SIG-M5 treated with dmso at 0.1 percent for 504 hours (cell line): ENCODE results near the gene INSYN2B.

ENCODE experiments used
- DNase-seq: peaks from one replicate; lab custom pipeline; 2025; ENCODE audit not compliant: unreplicated experiment; lab: John Stamatoyannopoulos, UW

The INSYN2B gene

GRCh38 chr5:169934990-169935389, 45.3 kb downstream of the INSYN2B start:
- DNase-seq = no peak

- no peak for DNase-seq
Observed at GRCh38 chr5:169933616-169934015, 46.7 kb downstream of the INSYN2B start.

- DNase-seq = no peak
Observed at GRCh38 chr5:169933127-169933526, 47.2 kb downstream of the INSYN2B start.

GRCh38 chr5:169923988-169924387, 56.3 kb downstream of the INSYN2B start:
- DNase-seq = no peak

GRCh38 chr5:169922474-169922873, 57.8 kb downstream of the INSYN2B start:
- DNase-seq = no peak

- DNase-seq = no peak
Observed at GRCh38 chr5:169921949-169922348, 58.3 kb downstream of the INSYN2B start.

GRCh38 chr5:169921384-169921783, 58.9 kb downstream of the INSYN2B start:
- DNase-seq = no peak

- no peak for DNase-seq
Observed at GRCh38 chr5:169920474-169920873, 59.8 kb downstream of the INSYN2B start.

GRCh38 chr5:169918228-169918627, 62.1 kb downstream of the INSYN2B start:
- DNase-seq = no peak

- no peak for DNase-seq
Observed at GRCh38 chr5:169917500-169917899, 62.8 kb downstream of the INSYN2B start.

GRCh38 chr5:169914766-169915165, 65.5 kb downstream of the INSYN2B start:
- DNase-seq = no peak

GRCh38 chr5:169913479-169913878, 66.8 kb downstream of the INSYN2B start:
- no peak for DNase-seq

- DNase-seq = no peak
Observed at GRCh38 chr5:169911448-169912212, 68.7 kb downstream of the INSYN2B start.

GRCh38 chr5:169910393-169910792, 69.9 kb downstream of the INSYN2B start:
- DNase-seq = no peak

- no peak for DNase-seq
Observed at GRCh38 chr5:169909945-169910344, 70.3 kb downstream of the INSYN2B start.

- no peak for DNase-seq
Observed at GRCh38 chr5:169908864-169909263, 71.4 kb downstream of the INSYN2B start.

- no peak for DNase-seq
Observed at GRCh38 chr5:169906745-169907649, 73.3 kb downstream of the INSYN2B start.

GRCh38 chr5:169905017-169905416, 75.3 kb downstream of the INSYN2B start:
- no peak for DNase-seq

- DNase-seq = no peak
Observed at GRCh38 chr5:169904508-169904907, 75.8 kb downstream of the INSYN2B start.

- DNase-seq = no peak
Observed at GRCh38 chr5:169904059-169904458, 76.2 kb downstream of the INSYN2B start.

GRCh38 chr5:169901896-169902295, 78.4 kb downstream of the INSYN2B start:
- no peak for DNase-seq

- DNase-seq = no peak
Observed at GRCh38 chr5:169897481-169897880, 82.8 kb downstream of the INSYN2B start.
